NCI-H1694 treated with DMSO at 0.1 percent for 48 hours (cell line): ENCODE data around the gene UBR4.

Experiments
- DNase-seq: peaks from one replicate; lab custom pipeline; 2025; lab: John Stamatoyannopoulos, UW

Gene UBR4

GRCh38 chr1:19036041-19036812, 173.8 kb downstream of the UBR4 start:
- no peak for DNase-seq

- DNase-seq: no peak
Measured at GRCh38 chr1:19035377-19036040, 174.6 kb downstream of the UBR4 start.

GRCh38 chr1:19034721-19035120, 175.3 kb downstream of the UBR4 start:
- DNase-seq: no peak

- DNase-seq: no peak
Measured at GRCh38 chr1:19033926-19034680, 176.0 kb downstream of the UBR4 start.

- no peak for DNase-seq
Measured at GRCh38 chr1:19033515-19033839, 176.6 kb downstream of the UBR4 start.

GRCh38 chr1:19032701-19033514, 177.2 kb downstream of the UBR4 start:
- DNase-seq: no peak

- no peak for DNase-seq
Measured at GRCh38 chr1:19032413-19032695, 177.7 kb downstream of the UBR4 start.

- no peak for DNase-seq
Measured at GRCh38 chr1:19029191-19030085, 180.6 kb downstream of the UBR4 start.

GRCh38 chr1:19028546-19029129, 181.4 kb downstream of the UBR4 start:
- DNase-seq: no peak

- no peak for DNase-seq
Measured at GRCh38 chr1:19028110-19028509, 182.0 kb downstream of the UBR4 start.
